VCaP (cell line): ENCODE results near the gene PCP4L1.

Source experiments
- H3K27ac ChIP-seq: fragments of 450-650 bp; 2 replicates; pipeline ENCODE4 v1.5.1; 2017
- CTCF ChIP-seq: fragments of 450-650 bp; conservative IDR thresholded peaks from 2 replicates; pipeline ENCODE4 v1.5.1; 2017; ENCODE audit warnings: mild to moderate bottlenecking, moderate library complexity

Gene PCP4L1

GRCh38 chr1:161258439-161259344 lies at the start of gene PCP4L1:
Gene PCP4L1, plus strand, starts transcription at chr1:161258745. Its CDS starts 230 bp downstream, at chr1:161258975.
- no peak for TF ChIP-seq CTCF

GRCh38 chr1:161209790-161210409 lies 48.6 kb upstream of the PCP4L1 start:
- no peak overlapping the region for H3K27ac ChIP-seq

More at GRCh38 chr1:161258439-161259344, at the start of gene PCP4L1:
- H3K27ac ChIP-seq: peak within 1 kb of the TSS; percentile 13; the same call in 1 of the 2 replicates

GRCh38 chr1:161214369-161214768 lies 44.2 kb upstream of the PCP4L1 start:
- no peak overlapping the region for H3K27ac ChIP-seq
- TF ChIP-seq CTCF: no peak

More at GRCh38 chr1:161209790-161210409, 48.6 kb upstream of the PCP4L1 start:
- peak; percentile 93 for TF ChIP-seq CTCF

- no peak for TF ChIP-seq CTCF
Observed at GRCh38 chr1:161215076-161215475, 43.5 kb upstream of the PCP4L1 start, which contains the start of gene FCER1G. Gene FCER1G, plus strand, starts transcription at chr1:161215295. Its CDS starts 27 bp downstream, at chr1:161215322.

GRCh38 chr1:161216945-161217712 lies 41.4 kb upstream of the PCP4L1 start:
- no peak for TF ChIP-seq CTCF
- H3K27ac ChIP-seq: no peak overlapping the region

More at GRCh38 chr1:161215076-161215475, 43.5 kb upstream of the PCP4L1 start, which contains the start of gene FCER1G:
- no peak within 1 kb of the TSS for H3K27ac ChIP-seq

GRCh38 chr1:161217831-161218230 lies 40.7 kb upstream of the PCP4L1 start:
- no peak for TF ChIP-seq CTCF
- no peak overlapping the region for H3K27ac ChIP-seq
